Vagina (tissue), 2 donors: ENCODE measurements around the gene BIVM.

ENCODE experiments used
- POLR2AphosphoS5 ChIP-seq, 2 donors: sonication (generic); formaldehyde crosslinking; IDR thresholded peaks; one replicate each; pipeline ENCODE4 v1.9.0; 2017; ENCODE audit warnings: antibody characterized with exemption in 2 of 2, mild to moderate bottlenecking in 2 of 2, low read depth in 1 of 2; ENCODE audit not compliant: insufficient read depth in 1 of 2
- TF ChIP-seq, protein P1 (sequence below), 3 experiments: fragments of 450-650 bp in 2 of 3; fragments of 200-600 bp in 1 of 3; sonication (generic) in 1 of 3; IDR thresholded peaks; one replicate each; pipeline ENCODE4 v1.5.1; 2017 to 2019; ENCODE audit warnings: antibody characterized with exemption in 3 of 3, mild to moderate bottlenecking in 2 of 3, moderate library complexity in 2 of 3

DNA sequence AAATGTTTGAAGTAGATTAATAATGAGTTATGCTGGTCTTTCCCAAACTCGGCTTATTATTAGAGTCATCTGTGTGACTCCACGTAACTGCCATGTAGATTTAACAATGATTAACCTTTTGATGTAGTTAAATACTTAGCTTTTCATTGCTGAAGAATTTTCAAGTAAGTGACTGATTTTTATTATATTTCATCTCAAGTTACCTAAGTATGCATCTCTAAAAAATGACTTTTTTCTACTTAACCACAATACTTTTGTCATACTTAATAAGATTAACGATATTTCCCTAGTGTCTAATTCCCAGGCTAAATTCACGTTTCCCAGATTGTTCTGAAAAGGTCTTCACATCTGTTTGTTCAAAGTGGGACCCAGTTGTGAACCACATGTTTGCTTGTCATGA, 17.8 kb downstream of the BIVM start:
- TF ChIP-seq, protein P1, sequence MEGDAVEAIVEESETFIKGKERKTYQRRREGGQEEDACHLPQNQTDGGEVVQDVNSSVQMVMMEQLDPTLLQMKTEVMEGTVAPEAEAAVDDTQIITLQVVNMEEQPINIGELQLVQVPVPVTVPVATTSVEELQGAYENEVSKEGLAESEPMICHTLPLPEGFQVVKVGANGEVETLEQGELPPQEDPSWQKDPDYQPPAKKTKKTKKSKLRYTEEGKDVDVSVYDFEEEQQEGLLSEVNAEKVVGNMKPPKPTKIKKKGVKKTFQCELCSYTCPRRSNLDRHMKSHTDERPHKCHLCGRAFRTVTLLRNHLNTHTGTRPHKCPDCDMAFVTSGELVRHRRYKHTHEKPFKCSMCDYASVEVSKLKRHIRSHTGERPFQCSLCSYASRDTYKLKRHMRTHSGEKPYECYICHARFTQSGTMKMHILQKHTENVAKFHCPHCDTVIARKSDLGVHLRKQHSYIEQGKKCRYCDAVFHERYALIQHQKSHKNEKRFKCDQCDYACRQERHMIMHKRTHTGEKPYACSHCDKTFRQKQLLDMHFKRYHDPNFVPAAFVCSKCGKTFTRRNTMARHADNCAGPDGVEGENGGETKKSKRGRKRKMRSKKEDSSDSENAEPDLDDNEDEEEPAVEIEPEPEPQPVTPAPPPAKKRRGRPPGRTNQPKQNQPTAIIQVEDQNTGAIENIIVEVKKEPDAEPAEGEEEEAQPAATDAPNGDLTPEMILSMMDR (IDR thresholded peaks at IDR 0.05) = no peak
- TF ChIP-seq POLR2AphosphoS5 (IDR thresholded peaks at IDR 0.05; ENCODE audit: insufficient read depth in 1 of 2, low read depth in 1 of 2) = no peak
